Memory B cell (primary cell): ENCODE results near the gene UBE3D.
"Not testable (repeated sequence)": the region's sequence is repeated elsewhere in the genome, so short reads cannot be mapped to it uniquely, and the experiment has no call there.

Experiments
- ATAC-seq: fragments of 150-1000 bp; cut with Tn5 transposase; 2 replicates; pipeline ENCODE4 v1.10.0; 2021; ENCODE audit warnings: low read depth, mild to moderate bottlenecking, moderate library complexity
- DNase-seq, 2 donors: peaks; one replicate each; pipeline ENCODE4 v3.0.0; 2022; ENCODE audit warnings: low spot score in 2 of 2
- H3K27ac Mint-ChIP-seq: one replicate; pipeline ENCODE4 v1.8.0; 2022; ENCODE audit warnings: mild to moderate bottlenecking, moderate library complexity, mixed read lengths
- H3K27me3 Mint-ChIP-seq: one replicate; pipeline ENCODE4 v1.8.0; 2022; ENCODE audit warnings: mixed read lengths
- H3K36me3 Mint-ChIP-seq: one replicate; pipeline ENCODE4 v1.8.0; 2022; ENCODE audit warnings: mild to moderate bottlenecking, mixed read lengths
- H3K4me1 Mint-ChIP-seq: one replicate; pipeline ENCODE4 v1.8.0; 2022; ENCODE audit warnings: mixed read lengths
- H3K4me3 Mint-ChIP-seq: one replicate; pipeline ENCODE4 v1.8.0; 2022; ENCODE audit warnings: mild to moderate bottlenecking, moderate library complexity, mixed read lengths
- H3K9me3 Mint-ChIP-seq: one replicate; pipeline ENCODE4 v1.8.0; 2022; ENCODE audit warnings: mixed read lengths

The UBE3D gene

DNA sequence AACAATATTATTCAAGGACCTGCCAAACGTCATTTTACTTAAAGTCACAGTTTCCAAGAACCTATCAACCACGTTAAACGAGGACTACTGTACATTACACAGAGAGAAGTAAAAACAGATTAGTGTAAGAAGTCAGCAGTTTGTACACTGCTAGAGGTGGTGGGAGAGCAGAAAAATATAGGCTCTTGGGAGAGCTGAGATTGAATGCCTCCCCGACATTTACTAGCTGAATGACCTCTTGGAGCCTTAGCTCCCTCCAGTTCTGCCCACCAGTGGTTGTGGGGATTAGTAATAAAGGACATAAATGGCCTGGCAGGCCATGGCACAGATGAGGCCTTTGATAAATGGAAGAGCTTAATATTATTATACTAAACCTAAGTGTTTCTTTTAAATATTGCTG, 161.4 kb downstream of the UBE3D start:
- H3K27ac Mint-ChIP-seq: no peak overlapping the region
- peaks cover 12% of the 10 kb centered on the region for H3K36me3 Mint-ChIP-seq
- peaks cover 2% of the 10 kb centered on the region for H3K4me1 Mint-ChIP-seq
- no peaks in the 10 kb centered on the region for H3K9me3 Mint-ChIP-seq
- DNase-seq (no peak), ATAC-seq (no peak)
- H3K4me3 Mint-ChIP-seq: no peak overlapping the region
- H3K27me3 Mint-ChIP-seq: no peaks in the 10 kb centered on the region

DNA sequence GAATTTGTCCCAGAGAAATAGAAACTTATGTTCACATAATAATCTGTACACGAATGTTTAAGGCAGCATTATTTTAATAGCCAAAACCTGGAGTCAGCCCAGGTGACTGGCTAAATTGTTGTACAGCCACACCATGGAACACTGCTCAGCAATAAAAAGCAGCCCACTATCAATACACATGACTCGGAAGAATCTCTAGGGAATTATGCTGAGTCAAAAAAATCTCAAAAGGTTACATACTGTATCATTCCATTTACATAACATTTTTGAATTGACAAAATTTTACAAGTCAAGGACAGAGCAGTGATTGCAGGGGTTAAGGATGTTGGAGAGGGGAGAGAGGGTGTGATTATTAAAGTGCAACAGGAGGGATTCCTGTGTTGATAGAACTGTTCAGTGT, 163.4 kb downstream of the UBE3D start:
- DNase-seq: no peak
- peaks cover 2% of the 10 kb centered on the region for H3K4me1 Mint-ChIP-seq
- peaks cover 1% of the 10 kb centered on the region for H3K9me3 Mint-ChIP-seq
- no peak overlapping the region for H3K27ac Mint-ChIP-seq
- no peak overlapping the region for H3K4me3 Mint-ChIP-seq
- no peak for ATAC-seq
- H3K36me3 Mint-ChIP-seq: peaks cover 16% of the 10 kb centered on the region
- H3K27me3 Mint-ChIP-seq: no peaks in the 10 kb centered on the region

DNA sequence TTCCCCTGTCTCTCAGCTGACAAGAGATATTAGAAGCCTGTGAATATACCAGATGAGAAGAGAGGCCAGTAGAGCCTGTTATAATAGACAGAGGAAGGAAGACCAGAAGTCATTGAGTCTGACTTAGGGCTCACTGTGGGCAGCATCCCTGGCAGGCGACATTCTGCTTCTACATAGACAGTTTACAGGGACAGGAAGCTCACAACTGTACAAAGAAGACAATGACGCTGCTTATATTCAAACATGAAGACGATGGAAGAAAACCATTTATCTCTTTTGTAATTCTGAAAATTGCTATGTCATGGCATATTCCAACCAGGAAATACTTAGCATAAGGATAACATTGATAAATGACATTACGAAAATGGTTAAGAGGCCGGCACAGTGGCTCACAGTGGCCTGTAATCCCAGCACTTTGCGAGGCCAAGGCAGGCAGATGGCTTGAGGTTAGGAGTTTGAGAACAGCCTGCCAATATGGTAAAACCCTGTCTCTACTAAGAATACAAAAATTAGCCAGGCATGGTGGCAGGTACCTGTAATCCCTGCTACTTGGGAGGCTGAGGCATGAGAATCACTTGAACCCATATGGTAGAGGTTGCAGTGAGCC, 170.9 kb downstream of the UBE3D start:
- no peak for DNase-seq
- H3K36me3 Mint-ChIP-seq: peaks cover 22% of the 10 kb centered on the region
- no peak overlapping the region for H3K4me3 Mint-ChIP-seq
- no peaks in the 10 kb centered on the region for H3K27me3 Mint-ChIP-seq
- H3K9me3 Mint-ChIP-seq: peaks cover 1% of the 10 kb centered on the region
- H3K27ac Mint-ChIP-seq: no peak overlapping the region
- no peak for ATAC-seq
- no peaks in the 10 kb centered on the region for H3K4me1 Mint-ChIP-seq

DNA sequence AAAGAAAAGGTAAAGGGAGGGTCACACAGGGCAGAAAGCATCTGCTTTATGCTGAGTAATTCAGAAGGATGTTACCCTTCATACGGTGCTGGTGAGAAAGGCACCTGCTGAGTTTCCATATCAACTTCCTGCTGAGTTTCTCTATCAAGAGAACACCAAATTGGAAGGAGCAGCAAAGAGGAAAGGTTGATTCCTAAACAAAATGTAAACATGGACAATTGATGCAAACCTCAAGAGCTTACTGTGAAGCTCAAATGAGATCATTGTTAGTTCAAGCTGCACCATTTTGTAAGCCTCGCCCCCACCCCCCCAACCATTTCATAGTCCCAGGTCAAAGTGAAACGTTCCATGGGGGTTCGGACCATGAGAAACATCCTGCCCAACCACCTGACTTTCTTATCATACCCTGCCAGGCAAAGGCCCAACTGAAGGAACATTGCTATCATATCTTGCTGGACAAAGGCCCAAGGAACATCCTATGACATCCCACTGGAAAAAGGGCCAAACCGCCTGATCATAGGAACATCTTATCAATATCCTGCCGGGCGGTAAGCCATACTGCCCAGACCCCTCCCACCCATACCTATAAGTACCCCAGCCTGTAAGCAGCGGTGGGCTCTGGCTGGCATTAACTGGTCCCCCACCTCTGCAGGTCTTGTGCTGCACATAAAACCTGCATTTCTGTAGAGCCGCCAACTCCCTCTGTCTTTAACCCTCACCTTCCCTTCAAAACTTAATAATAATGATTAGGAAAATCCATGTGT, 171.6 kb downstream of the UBE3D start:
- peaks cover 21% of the 10 kb centered on the region for H3K36me3 Mint-ChIP-seq
- DNase-seq: no peak
- no peaks in the 10 kb centered on the region for H3K4me1 Mint-ChIP-seq
- no peak for ATAC-seq
- no peaks in the 10 kb centered on the region for H3K27me3 Mint-ChIP-seq
- no peak overlapping the region for H3K27ac Mint-ChIP-seq
- peaks cover 1% of the 10 kb centered on the region for H3K9me3 Mint-ChIP-seq
- H3K4me3 Mint-ChIP-seq: no peak overlapping the region

DNA sequence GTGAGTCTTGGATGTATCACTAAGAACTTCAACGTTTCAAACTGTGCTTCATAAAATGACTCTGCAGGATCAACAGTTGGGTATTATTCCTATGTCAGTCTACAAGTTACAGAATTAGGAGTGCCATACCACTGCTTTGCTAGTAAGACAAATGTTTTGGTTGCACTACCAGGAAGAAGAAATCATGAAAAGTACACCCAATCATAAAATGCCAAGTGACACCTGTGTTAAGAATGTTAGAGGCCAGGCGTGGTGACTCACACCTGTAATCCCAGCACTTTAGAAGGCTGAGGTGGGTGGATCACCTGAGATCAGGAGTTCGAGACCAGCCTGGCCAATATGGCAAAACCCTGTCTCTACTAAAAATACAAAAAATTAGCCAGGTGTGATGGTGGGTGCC, 174.1 kb downstream of the UBE3D start:
- H3K27ac Mint-ChIP-seq, H3K4me1 Mint-ChIP-seq, H3K27me3 Mint-ChIP-seq, H3K4me3 Mint-ChIP-seq, H3K9me3 Mint-ChIP-seq, ATAC-seq, DNase-seq: not testable (repeated sequence)
- peaks cover 15% of the 10 kb centered on the region for H3K36me3 Mint-ChIP-seq

DNA sequence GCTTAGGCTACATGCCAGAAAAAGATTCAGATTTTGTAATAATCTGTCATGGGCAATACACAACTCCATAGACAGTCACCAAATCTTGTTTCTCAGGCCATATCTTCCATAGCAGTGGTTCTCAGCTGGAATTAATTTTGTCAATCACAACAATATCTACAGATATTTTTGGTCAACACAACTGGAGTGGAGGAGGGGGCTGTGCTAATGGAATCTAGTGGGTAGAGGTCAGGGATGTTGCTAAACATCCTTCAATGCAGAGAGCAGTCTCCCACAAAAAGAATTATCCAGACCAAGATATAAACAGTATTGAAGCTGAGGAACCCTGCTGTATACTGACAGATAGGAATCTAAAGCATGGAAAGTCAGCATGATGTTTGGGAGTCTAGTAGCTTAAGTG, 174.6 kb downstream of the UBE3D start:
- no peaks in the 10 kb centered on the region for H3K9me3 Mint-ChIP-seq

DNA sequence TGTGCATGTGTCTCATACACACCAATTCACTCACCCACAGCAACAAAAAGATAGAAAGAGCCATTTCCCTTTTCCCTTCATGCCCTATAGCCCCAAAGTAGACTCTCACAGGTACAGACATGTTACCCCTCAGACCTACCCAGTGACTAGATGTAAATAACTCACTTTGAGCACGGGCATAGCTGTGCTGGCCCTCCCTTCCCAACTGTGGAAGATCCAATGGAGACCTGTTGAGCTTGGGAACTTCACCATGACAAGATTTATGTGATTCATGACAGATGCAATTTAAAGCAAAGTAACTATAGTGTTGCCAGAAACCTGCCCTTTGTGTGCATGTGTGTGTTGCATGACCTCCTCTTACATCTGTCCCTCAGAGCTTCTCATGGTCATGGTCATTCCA, 175.4 kb downstream of the UBE3D start:
- Mint-ChIP-seq H3K27me3 (no peaks in the 10 kb centered on the region), H3K36me3 (peaks cover 15% of the 10 kb centered on the region), H3K27ac (no peak overlapping the region), H3K9me3 (no peaks in the 10 kb centered on the region), H3K4me1 (no peaks in the 10 kb centered on the region), H3K4me3 (no peak overlapping the region)
- ATAC-seq (no peak), DNase-seq (no peak)

More for the DNA sequence above, 174.6 kb downstream of the UBE3D start:
- no peaks in the 10 kb centered on the region for H3K27me3 Mint-ChIP-seq
- DNase-seq (no peak), ATAC-seq (no peak)
- H3K4me1 Mint-ChIP-seq: no peaks in the 10 kb centered on the region
- H3K4me3 Mint-ChIP-seq: no peak overlapping the region
- H3K27ac Mint-ChIP-seq: no peak overlapping the region
- H3K36me3 Mint-ChIP-seq: peaks cover 15% of the 10 kb centered on the region

DNA sequence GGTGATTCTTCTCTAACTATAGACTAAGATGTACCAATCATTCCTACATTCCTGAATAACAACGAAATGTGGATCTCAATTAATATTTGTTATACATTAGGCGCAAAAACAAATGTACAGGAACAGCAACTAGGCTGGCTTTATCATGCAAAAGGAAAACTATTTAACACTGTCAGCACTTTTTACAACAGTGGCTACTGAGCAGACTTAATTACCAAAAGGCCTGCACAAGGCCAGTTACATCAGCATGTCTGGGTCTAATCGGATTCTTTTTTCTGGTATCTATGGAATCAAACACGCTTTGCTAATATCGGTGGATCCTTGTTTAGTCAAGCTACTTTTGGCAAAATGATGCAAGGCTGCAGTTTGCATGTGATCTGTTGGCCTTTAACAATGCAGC, 176.5 kb downstream of the UBE3D start:
- H3K4me1 Mint-ChIP-seq: no peaks in the 10 kb centered on the region
- H3K4me3 Mint-ChIP-seq: no peak overlapping the region
- H3K27ac Mint-ChIP-seq: no peak overlapping the region
- ATAC-seq: no peak
- H3K36me3 Mint-ChIP-seq: peaks cover 11% of the 10 kb centered on the region
- H3K27me3 Mint-ChIP-seq: no peaks in the 10 kb centered on the region
- DNase-seq: no peak
- H3K9me3 Mint-ChIP-seq: no peaks in the 10 kb centered on the region

DNA sequence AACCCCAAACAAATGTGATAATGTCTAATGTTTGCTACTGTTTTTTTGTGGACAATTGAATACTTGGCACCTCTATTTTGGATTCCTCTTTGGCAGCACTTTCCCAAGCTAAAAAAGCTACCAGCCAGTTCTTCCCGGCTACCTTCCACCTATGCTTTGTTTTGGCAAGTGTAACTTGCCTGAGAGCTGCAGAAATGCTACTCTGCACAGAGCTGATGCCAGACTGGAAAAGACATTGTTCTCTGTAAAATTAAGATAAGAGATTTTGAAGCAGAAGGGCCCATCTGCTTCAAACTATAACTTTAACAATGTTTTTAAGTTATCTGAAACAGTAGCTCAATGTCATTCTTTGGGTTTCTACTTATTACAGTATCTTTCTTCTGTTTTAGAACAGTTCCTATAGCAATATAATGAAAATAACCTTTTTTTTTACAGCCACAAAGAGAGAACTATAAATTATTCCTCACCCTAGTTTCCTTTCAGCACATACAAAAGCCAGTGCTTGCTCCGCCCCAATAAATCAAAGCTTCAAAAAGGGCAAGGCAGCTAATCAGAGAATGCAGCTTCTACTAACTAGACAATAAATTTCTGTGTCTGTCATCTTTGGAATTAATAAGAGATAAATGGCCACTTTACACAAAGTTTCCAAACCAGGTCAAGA, 183.1 kb downstream of the UBE3D start:
- no peaks in the 10 kb centered on the region for H3K27me3 Mint-ChIP-seq
- DNase-seq: no peak
- H3K4me1 Mint-ChIP-seq: no peaks in the 10 kb centered on the region
- H3K27ac Mint-ChIP-seq: no peak overlapping the region
- H3K36me3 Mint-ChIP-seq: no peaks in the 10 kb centered on the region
- H3K9me3 Mint-ChIP-seq: no peaks in the 10 kb centered on the region
- no peak overlapping the region for H3K4me3 Mint-ChIP-seq
- ATAC-seq: no peak

DNA sequence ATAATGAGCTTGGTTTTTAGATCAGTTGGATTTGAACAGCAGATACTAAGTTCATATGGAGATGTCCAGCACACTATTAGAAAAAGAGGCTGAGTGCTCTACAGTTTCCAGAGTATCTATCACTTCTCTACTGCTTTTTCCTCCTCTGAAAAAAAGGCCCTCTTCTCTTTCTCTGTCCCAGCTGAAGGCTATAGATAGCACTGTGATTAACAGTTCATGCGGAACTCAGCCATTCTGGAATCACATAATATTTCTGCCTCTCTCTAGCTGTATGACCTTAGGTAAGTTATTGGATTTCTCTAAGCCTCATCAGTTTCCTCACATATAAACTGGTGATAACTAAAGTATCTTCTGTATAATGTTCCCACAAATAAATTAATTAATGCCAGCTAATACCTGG, 184.1 kb downstream of the UBE3D start:
- ATAC-seq (no peak), DNase-seq (no peak)
- Mint-ChIP-seq H3K9me3 (no peaks in the 10 kb centered on the region), H3K27me3 (no peaks in the 10 kb centered on the region), H3K36me3 (no peaks in the 10 kb centered on the region), H3K4me3 (no peak overlapping the region), H3K4me1 (no peaks in the 10 kb centered on the region), H3K27ac (no peak overlapping the region)

DNA sequence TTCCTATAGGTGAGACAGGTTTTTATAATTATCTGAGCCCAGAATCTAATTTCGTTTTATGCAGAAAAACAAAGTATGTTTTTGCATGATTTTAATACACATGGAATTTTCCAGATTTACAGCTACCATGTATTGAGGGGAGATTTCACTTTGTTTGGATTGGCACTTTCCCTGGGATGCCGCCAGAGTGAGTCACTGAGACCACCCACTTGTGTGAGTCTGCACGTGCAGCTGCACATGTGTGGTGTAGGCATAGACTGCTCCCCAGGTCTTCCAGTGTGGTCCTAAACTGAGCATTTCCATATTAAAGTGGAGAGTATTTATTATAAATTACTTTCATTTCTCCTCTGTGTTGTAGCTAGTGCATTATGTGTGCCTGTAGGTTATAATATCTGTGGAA, 186.8 kb downstream of the UBE3D start:
- no peak overlapping the region for H3K4me3 Mint-ChIP-seq
- ATAC-seq (no peak), DNase-seq (no peak)
- no peaks in the 10 kb centered on the region for H3K9me3 Mint-ChIP-seq
- H3K27ac Mint-ChIP-seq: no peak overlapping the region
- H3K4me1 Mint-ChIP-seq: no peaks in the 10 kb centered on the region
- no peaks in the 10 kb centered on the region for H3K36me3 Mint-ChIP-seq
- no peaks in the 10 kb centered on the region for H3K27me3 Mint-ChIP-seq

DNA sequence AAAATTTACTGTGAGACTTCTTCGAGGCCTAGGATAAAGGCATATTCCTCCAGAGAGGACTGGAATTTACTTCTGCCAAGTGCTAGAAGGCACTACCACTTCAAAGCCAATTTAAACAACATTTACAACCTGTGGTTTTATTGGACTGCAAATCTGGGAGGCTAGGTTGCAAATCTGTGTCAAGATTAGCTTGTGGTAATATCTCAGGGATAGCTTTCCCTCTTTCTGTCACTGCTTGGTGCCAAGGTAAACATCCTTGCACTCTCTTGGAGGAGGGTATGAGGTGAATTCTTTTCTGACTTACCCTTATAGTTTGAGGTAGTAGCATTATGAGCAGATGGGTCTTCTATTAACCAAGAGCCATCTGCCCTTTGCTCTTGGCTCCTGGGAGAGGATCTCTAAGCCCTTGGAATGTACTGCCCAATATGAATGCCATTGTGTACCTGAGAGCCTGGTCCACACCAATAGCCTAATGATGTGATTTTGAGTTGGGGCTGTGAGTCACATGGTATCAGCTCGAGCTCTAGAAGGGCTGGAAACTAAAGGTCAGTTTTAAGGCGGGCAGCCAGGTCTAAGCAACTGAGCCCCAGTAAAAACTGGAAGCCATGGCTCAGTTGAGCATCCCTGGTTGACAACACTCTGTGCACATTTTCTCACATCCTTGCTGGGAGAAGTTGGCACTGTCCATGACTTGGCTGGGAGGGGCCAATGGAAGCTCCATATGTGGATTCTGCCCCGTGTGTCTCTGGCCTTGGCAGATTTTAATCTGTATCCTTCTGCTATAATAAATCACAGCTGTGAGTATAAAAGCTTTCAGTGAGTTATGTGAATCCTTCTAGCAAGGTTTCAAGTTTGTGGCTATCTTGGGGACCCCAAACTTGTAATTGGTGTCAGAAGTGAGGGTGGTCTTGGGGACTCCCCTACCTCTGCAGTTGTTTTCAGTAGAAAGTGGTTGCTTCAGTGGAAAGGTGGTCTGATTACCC, 188.1 kb downstream of the UBE3D start:
- H3K36me3 Mint-ChIP-seq: no peaks in the 10 kb centered on the region
- no peak overlapping the region for H3K27ac Mint-ChIP-seq
- H3K9me3 Mint-ChIP-seq: no peaks in the 10 kb centered on the region
- H3K27me3 Mint-ChIP-seq: peaks cover 2% of the 10 kb centered on the region
- H3K4me3 Mint-ChIP-seq: no peak overlapping the region
- DNase-seq (no peak), ATAC-seq (no peak)
- no peaks in the 10 kb centered on the region for H3K4me1 Mint-ChIP-seq

DNA sequence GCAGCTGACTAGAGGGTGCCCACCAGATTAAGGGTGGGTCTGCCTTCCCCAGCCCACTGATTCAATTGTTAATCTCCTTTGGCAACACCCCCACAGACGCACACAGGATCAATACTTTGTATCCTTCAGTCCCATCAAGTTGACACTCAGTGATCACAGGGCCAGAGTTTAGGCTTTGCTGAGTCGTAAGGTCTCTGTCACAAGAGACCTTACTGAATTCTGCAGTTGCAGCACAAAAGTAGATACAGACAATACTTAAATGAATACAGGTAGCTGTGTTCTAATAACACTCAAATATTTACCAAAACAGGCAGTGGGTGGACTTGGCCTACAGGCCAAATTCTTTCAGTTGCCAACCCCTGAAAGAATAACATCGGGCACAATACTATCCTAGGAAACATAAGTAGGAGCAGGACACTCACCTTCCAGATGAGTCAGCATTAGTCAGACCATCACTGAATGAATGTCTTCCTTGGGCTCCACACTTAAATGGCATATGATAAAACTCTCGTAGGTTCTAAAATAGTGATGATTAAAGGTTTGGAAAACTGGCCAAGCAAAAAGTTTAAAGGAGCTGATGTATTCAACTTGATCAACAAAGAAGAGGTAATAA, 190.0 kb downstream of the UBE3D start:
- DNase-seq (no peak), ATAC-seq (no peak)

More for the DNA sequence above, 190.0 kb downstream of the UBE3D start:
- H3K27me3 Mint-ChIP-seq: peaks cover 2% of the 10 kb centered on the region
- no peak overlapping the region for H3K4me3 Mint-ChIP-seq
- H3K36me3 Mint-ChIP-seq: no peaks in the 10 kb centered on the region
- H3K27ac Mint-ChIP-seq: no peak overlapping the region
- no peaks in the 10 kb centered on the region for H3K9me3 Mint-ChIP-seq
- H3K4me1 Mint-ChIP-seq: no peaks in the 10 kb centered on the region
